GM18507 (cell line): ENCODE results near the gene MIDN.
"Not testable (repeated sequence)": the region's sequence is repeated elsewhere in the genome, so short reads cannot be mapped to it uniquely, and the experiment has no call there.

Experiments
- DNase-seq: peaks from one replicate; pipeline ENCODE4 v3.0.0; 2011; ENCODE audit warnings: low read depth; ENCODE audit not compliant: insufficient read length; ENCODE audit errors: extremely low spot score
- FAIRE-seq: peaks from 2 replicates; lab custom pipeline; 2011; peaks lifted over from hg19 to GRCh38; lab: Jason Lieb, UNC

The MIDN gene

GRCh38 chr19:1248139-1248785 is at the start of gene MIDN:
Gene MIDN, plus strand, starts transcription at chr19:1248583. Its CDS starts 1,714 bp downstream, at chr19:1250297.
- FAIRE-seq, result no peak
- DNase-seq, result peak; percentile 47

GRCh38 chr19:1199531-1199930 is 48.9 kb upstream of the MIDN start:
- no peak for DNase-seq
- no peak for FAIRE-seq

GRCh38 chr19:1200614-1201013 is 47.8 kb upstream of the MIDN start:
- FAIRE-seq, DNase-seq: not testable (repeated sequence)

GRCh38 chr19:1205114-1206099 is 43.0 kb upstream of the MIDN start, which contains the start of gene STK11:
Gene STK11, plus strand, starts transcription at chr19:1205778. Its CDS starts 1,136 bp downstream, at chr19:1206914.
- FAIRE-seq (peak; percentile 99), DNase-seq (peak; percentile 98)

- FAIRE-seq, result no peak
- no peak for DNase-seq
Measured at GRCh38 chr19:1206150-1206863, 42.1 kb upstream of the MIDN start.

GRCh38 chr19:1206864-1207450 is 41.4 kb upstream of the MIDN start:
- FAIRE-seq (no peak), DNase-seq (no peak)

- not testable (repeated sequence) for FAIRE-seq, DNase-seq
Measured at GRCh38 chr19:1208830-1209229, 39.6 kb upstream of the MIDN start.

GRCh38 chr19:1210227-1210538 is 38.2 kb upstream of the MIDN start:
- FAIRE-seq (no peak), DNase-seq (no peak)

GRCh38 chr19:1211494-1212234 is 36.7 kb upstream of the MIDN start:
- FAIRE-seq (no peak), DNase-seq (no peak)

GRCh38 chr19:1213391-1214286 is 34.7 kb upstream of the MIDN start:
- peak; percentile 81 for FAIRE-seq
- no peak for DNase-seq

- no peak for DNase-seq
- no peak for FAIRE-seq
Measured at GRCh38 chr19:1214299-1214861, 34.0 kb upstream of the MIDN start.

- DNase-seq, result no peak
Measured at GRCh38 chr19:1214862-1215731, 33.3 kb upstream of the MIDN start.

GRCh38 chr19:1216756-1217155 is 31.6 kb upstream of the MIDN start:
- DNase-seq (no peak), FAIRE-seq (no peak)

More at GRCh38 chr19:1214862-1215731, 33.3 kb upstream of the MIDN start:
- no peak for FAIRE-seq

GRCh38 chr19:1217366-1217765 is 31.0 kb upstream of the MIDN start:
- DNase-seq (no peak), FAIRE-seq (no peak)

GRCh38 chr19:1218751-1219567 is 29.4 kb upstream of the MIDN start:
- FAIRE-seq (no peak), DNase-seq (no peak)
